Ectodermal cell (in vitro differentiated cells): ENCODE results near the gene VIPR2.

Source experiments
- H3K27ac ChIP-seq: 2 replicates; pipeline ENCODE4 v1.7.0; 2013; ENCODE audit warnings: mild to moderate bottlenecking, low read depth, low read length; ENCODE audit not compliant: insufficient read depth, poor library complexity, severe bottlenecking
- H3K27me3 ChIP-seq: 2 replicates; pipeline ENCODE4 v1.7.0; 2013; ENCODE audit warnings: mild to moderate bottlenecking, low read length; ENCODE audit not compliant: insufficient read depth, control insufficient read depth, poor library complexity, severe bottlenecking
- H3K36me3 ChIP-seq: one replicate; pipeline ENCODE4 v1.7.0; 2013; ENCODE audit warnings: low read length; ENCODE audit not compliant: control insufficient read depth, insufficient read depth
- H3K4me1 ChIP-seq: one replicate; pipeline ENCODE4 v1.7.0; 2013; ENCODE audit warnings: low read length; ENCODE audit not compliant: control insufficient read depth, insufficient read depth
- H3K4me3 ChIP-seq: 2 replicates; pipeline ENCODE4 v1.7.0; 2013; ENCODE audit warnings: low read depth, low read length, control low read depth; ENCODE audit not compliant: insufficient read depth
- H3K9me3 ChIP-seq: 2 replicates; pipeline ENCODE4 v1.7.0; 2013; ENCODE audit warnings: mild to moderate bottlenecking, low read length, moderate library complexity; ENCODE audit not compliant: control insufficient read depth
- WGBS, 2 experiments: methylation state at CpG; one replicate each; pipeline ENCODE4 v1.1.7; 2013; ENCODE audit warnings: missing lambda C conversion rate in 2 of 2; 5-methylcytosine and 5-hydroxymethylcytosine counted together

VIPR2 gene

GRCh38 chr7:159027789-159028507 is 116.7 kb downstream of the VIPR2 start:
- no peak overlapping the region for H3K27ac ChIP-seq
- H3K4me1 ChIP-seq, result peaks cover 20% of the 10 kb centered on the region
- H3K4me3 ChIP-seq, result no peak overlapping the region
- 85 to 87% methylated on average over 22 of the region's 22 CpGs for WGBS, 2 experiments
- H3K36me3 ChIP-seq, result no peaks in the 10 kb centered on the region
- no peaks in the 10 kb centered on the region for H3K27me3 ChIP-seq
- no peaks in the 10 kb centered on the region for H3K9me3 ChIP-seq

GRCh38 chr7:159027056-159027788 is 117.4 kb downstream of the VIPR2 start:
- WGBS, 2 experiments, result 72% methylated on average over 21 to 22 of the region's 22 CpGs
- no peaks in the 10 kb centered on the region for H3K27me3 ChIP-seq
- H3K36me3 ChIP-seq, result no peaks in the 10 kb centered on the region
- H3K4me1 ChIP-seq, result peaks cover 20% of the 10 kb centered on the region
- H3K27ac ChIP-seq, result peak overlapping the region; percentile 56
- H3K9me3 ChIP-seq, result no peaks in the 10 kb centered on the region
- H3K4me3 ChIP-seq, result no peak overlapping the region

DNA sequence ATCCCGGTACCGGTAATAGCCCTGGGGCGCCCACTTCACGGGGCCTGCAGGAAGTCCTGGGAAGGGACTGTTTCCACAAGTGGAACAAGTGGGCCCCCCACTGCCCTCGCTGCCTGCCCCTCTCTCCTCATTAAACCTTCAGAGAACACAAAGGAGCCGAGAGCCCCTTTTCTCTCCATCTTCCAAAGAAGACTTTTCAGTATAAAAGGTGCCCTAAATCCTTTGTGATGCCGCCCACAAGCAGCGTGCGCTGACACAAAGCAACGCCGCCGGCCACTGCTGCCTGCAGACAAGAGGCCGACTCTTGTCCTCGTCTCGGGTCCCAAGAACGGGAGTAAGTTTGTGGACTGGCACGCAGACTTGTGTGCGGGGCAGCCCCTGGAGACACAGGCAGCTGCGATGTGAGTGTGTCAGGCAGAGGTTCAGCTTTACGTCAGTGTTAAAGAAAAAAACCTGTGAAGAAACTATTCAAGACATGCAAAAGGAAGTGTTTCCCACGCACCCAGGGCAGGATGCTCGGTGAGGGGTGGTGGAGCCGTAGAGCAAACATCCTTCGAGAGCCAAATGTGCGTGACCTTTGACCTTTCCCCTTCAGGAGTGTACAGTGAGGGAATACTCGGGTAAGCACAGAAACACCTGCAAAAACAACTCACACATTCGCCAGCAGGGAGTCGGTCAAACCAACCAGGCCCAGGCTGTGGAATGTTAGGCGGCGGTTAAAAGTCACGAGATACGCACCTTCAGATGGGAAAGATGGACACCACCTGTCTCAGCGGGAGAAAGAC is 118.2 kb downstream of the VIPR2 start:
- WGBS, 2 experiments, result 42 to 45% methylated on average over 33 of the region's 33 CpGs
- Histone ChIP-seq H3K27me3 (no peaks in the 10 kb centered on the region), H3K4me3 (no peak overlapping the region), H3K27ac (peak overlapping the region; percentile 56), H3K36me3 (no peaks in the 10 kb centered on the region), H3K9me3 (no peaks in the 10 kb centered on the region), H3K4me1 (peaks cover 20% of the 10 kb centered on the region)

DNA sequence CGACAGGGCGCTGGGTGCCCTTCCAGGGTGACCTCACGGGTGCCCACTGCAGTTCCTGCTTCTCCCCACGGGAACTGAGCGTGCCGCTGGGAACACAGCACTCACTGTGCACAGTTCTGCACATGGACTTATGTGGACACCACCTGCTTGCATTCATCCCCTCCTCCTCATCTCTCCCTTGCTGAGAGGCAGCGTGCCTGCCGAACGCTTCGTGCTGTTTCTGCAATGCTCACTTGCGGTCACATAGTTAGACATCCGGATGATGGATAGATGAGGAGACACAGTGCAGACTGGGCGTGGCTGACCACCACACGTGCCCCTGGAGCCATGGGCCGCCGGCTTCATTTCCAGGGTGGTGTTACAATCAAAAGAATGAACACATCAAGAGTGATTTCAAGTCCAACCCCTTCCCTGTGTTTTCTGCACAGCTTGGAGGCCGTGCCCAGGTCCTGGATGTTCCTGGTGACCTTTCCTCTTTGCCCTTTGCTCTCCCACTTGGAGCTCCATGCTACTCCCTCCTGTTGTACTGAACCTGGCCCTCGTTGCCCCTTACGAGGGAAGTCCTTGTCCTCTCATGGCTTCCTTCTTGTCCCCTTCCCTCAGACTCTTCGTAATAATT is 119.4 kb downstream of the VIPR2 start:
- Histone ChIP-seq H3K9me3 (no peaks in the 10 kb centered on the region), H3K4me3 (no peak overlapping the region), H3K27ac (no peak overlapping the region), H3K4me1 (peaks cover 20% of the 10 kb centered on the region), H3K27me3 (no peaks in the 10 kb centered on the region), H3K36me3 (no peaks in the 10 kb centered on the region)
- WGBS, 2 experiments, result 90 to 91% methylated on average over 20 of the region's 20 CpGs

DNA sequence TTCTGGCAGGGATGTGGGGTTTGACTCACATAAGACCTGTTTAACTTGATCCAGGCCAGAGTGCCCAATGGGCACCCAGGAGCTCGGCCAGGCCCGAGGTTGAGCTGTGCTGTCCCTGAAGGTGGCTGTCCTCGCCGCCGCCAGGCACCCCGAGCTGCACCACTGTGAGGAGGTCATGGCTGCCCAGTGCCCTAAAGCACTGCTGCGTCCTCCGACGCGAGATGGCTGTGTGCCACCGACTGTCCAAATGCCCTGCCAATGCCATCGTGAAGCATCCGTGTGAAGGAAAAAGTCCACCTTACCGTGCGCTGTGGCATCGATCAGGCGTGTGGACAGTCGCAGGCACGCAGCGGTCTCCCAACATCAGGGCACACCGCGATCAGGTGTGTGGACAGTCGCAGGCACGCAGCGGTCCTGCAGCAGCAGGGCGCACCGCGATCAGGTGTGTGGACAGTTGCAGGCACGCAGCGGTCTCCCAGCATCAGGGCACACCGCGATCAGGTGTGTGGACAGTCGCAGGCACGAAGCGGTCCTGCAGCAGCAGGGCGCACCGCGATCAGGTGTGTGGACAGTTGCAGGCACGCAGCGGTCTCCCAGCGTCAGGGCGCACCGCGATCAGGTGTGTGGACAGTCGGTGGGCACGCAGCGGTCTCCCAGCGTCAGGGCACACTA is 120.3 kb downstream of the VIPR2 start:
- WGBS, 2 experiments, result 94% methylated on average over 48 of the region's 48 CpGs
- no peak overlapping the region for H3K27ac ChIP-seq

DNA sequence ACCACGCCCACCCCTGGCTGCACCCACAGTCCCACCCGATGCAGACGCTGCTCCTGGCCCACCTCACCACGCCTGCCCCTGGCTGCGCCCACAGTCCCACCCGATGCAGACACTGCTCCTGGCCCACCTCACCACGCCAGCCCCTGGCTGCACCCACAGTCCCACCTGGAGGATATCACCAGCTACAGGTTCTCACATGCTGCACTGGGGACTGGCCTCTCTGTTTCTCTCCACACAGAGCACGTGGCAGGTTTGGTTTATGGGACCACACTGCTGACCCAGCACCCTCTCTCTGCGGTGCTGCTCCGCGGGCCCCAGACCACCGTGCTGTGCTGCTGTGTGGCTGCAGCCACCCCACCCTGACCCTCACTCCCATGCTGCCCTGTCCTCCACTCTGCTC is 120.9 kb downstream of the VIPR2 start:
- no peak overlapping the region for H3K27ac ChIP-seq
- peaks cover 20% of the 10 kb centered on the region for H3K4me1 ChIP-seq
- WGBS, 2 experiments, result 91 to 95% methylated on average over 12 of the region's 12 CpGs
- H3K36me3 ChIP-seq, result no peaks in the 10 kb centered on the region
- H3K4me3 ChIP-seq, result no peak overlapping the region
- no peaks in the 10 kb centered on the region for H3K9me3 ChIP-seq
- no peaks in the 10 kb centered on the region for H3K27me3 ChIP-seq

More for the DNA sequence above, 120.3 kb downstream of the VIPR2 start:
- Histone ChIP-seq H3K9me3 (no peaks in the 10 kb centered on the region), H3K36me3 (no peaks in the 10 kb centered on the region), H3K27me3 (no peaks in the 10 kb centered on the region), H3K4me3 (no peak overlapping the region), H3K4me1 (peaks cover 20% of the 10 kb centered on the region)

DNA sequence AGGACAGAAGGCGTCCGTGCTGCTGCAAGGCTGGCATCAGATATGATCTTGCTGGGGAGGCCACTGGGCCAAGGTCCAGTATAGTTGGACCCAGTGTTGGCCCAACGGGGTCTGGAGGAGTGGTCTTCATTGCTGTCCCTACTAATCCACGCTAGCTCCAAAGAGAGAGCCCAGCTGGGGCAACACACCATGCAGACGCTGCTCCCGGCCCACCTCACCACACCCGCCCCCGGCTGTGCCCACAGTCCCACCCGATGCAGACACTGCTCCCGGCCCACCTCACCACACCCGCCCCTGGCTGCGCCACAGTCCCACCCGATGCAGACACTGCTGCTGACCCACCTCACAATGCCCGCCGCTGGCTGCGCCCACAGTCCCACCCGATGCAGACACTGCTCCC is 121.5 kb downstream of the VIPR2 start:
- Histone ChIP-seq H3K36me3 (no peaks in the 10 kb centered on the region), H3K4me1 (peaks cover 19% of the 10 kb centered on the region), H3K4me3 (no peak overlapping the region), H3K27me3 (no peaks in the 10 kb centered on the region), H3K27ac (no peak overlapping the region), H3K9me3 (no peaks in the 10 kb centered on the region)
- 92 to 95% methylated on average over 17 of the region's 17 CpGs for WGBS, 2 experiments

DNA sequence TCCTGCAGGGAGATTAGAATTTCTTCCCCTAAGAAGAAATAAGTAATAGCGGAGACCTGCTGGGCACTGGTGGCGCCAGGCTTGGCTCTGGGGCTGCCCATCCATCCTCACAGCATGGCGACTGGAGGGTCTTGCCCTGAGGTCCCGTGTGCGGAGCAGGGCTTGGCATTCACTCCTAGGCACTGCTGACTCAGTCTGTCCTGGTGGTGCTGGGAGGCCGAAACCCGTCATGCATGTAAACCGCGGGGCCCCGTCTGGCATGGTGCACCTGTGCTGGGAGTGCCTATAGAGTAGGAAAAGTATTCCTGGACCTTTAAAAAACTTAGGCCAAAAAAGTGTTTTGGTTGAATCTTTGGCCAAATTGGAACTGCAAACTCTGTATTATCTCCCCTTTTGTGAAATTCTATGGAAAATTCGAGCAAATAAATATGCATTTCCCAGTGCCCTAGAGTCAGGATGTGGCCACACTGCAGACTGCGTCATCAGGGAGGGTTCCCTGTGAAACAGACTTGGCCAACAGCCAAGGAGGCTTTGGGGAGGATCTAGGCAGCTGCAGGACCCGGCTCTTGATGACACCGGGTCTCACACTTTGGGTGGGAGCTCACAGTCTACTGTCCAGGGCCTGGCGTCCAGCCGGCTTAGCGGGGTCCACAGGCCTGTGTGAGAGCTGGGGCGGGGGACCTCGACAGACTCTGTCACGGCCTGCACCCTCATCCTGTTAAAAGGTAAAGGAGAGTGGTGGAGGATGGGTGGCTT is 122.3 kb downstream of the VIPR2 start:
- WGBS, 2 experiments, result 86 to 89% methylated on average over 20 of the region's 20 CpGs
- H3K27ac ChIP-seq, result no peak overlapping the region
- H3K27me3 ChIP-seq, result no peaks in the 10 kb centered on the region
- no peaks in the 10 kb centered on the region for H3K36me3 ChIP-seq
- peaks cover 11% of the 10 kb centered on the region for H3K4me1 ChIP-seq
- H3K4me3 ChIP-seq, result no peak overlapping the region
- H3K9me3 ChIP-seq, result no peaks in the 10 kb centered on the region

DNA sequence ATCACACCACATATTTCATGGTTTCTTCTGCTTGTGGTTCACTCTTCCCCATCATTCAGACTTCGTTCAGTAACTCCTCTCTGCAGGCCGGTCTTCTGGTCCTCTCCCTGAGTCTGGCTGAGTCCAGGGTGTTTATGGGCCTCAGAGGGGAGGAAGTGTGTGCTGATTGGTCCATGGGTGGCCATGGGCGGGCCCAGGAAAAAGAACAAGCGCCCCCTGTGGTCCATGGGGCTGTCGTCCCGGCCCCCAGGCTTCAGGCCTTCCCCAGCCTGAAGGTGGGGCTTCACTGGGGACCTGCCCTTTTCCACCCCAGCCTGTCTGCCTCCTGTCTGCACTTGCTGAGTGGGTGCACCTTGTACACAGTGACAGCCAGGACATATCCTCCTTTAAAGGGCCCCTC is 123.7 kb downstream of the VIPR2 start:
- Histone ChIP-seq H3K36me3 (no peaks in the 10 kb centered on the region), H3K4me1 (peaks cover 5% of the 10 kb centered on the region), H3K4me3 (no peak overlapping the region), H3K9me3 (no peaks in the 10 kb centered on the region), H3K27ac (no peak overlapping the region), H3K27me3 (no peaks in the 10 kb centered on the region)
- 63 to 67% methylated on average over 6 of the region's 6 CpGs for WGBS, 2 experiments
